GM19438 (cell line): ENCODE measurements around the gene B3GNT2.
"Not testable (repeated sequence)": the region's sequence is repeated elsewhere in the genome, so short reads cannot be mapped to it uniquely, and the experiment has no call there.

Source experiments
- ATAC-seq: cut with Tn5 transposase; IDR thresholded peaks from one replicate; pipeline ENCODE4 v1.9.1; 2021; ENCODE audit warnings: low read depth; ENCODE audit not compliant: unreplicated experiment

B3GNT2 gene

GRCh38 chr2:62195421-62196277, at the start of gene B3GNT2:
B3GNT2 (plus strand) TSS chr2:62196115; CDS start chr2:62222221, 26,106 bp downstream.
- peak; percentile 41 for ATAC-seq

- ATAC-seq, result not testable (repeated sequence)
Observed at GRCh38 chr2:62146790-62147189, 49.1 kb upstream of the B3GNT2 start.

- no peak for ATAC-seq
Observed at GRCh38 chr2:62147610-62148301, 48.2 kb upstream of the B3GNT2 start.

GRCh38 chr2:62149708-62150107, 46.2 kb upstream of the B3GNT2 start:
- no peak for ATAC-seq

GRCh38 chr2:62150597-62151305, 45.2 kb upstream of the B3GNT2 start:
- ATAC-seq, result no peak

- ATAC-seq, result no peak
Observed at GRCh38 chr2:62151306-62151638, 44.6 kb upstream of the B3GNT2 start.

GRCh38 chr2:62152000-62152399, 43.9 kb upstream of the B3GNT2 start:
- no peak for ATAC-seq

- ATAC-seq, result no peak
Observed at GRCh38 chr2:62156861-62157496, 38.9 kb upstream of the B3GNT2 start.

- ATAC-seq, result no peak
Observed at GRCh38 chr2:62158444-62159121, 37.3 kb upstream of the B3GNT2 start.

- ATAC-seq, result not testable (repeated sequence)
Observed at GRCh38 chr2:62160691-62161090, 35.2 kb upstream of the B3GNT2 start.

GRCh38 chr2:62163106-62163831, 32.6 kb upstream of the B3GNT2 start:
- ATAC-seq, result no peak

GRCh38 chr2:62163834-62164233, 32.1 kb upstream of the B3GNT2 start:
- ATAC-seq, result no peak

GRCh38 chr2:62175728-62176127, 20.2 kb upstream of the B3GNT2 start:
- ATAC-seq, result no peak

GRCh38 chr2:62176801-62177200, 19.1 kb upstream of the B3GNT2 start:
- ATAC-seq, result no peak

GRCh38 chr2:62177392-62178049, 18.4 kb upstream of the B3GNT2 start:
- ATAC-seq, result no peak

GRCh38 chr2:62178741-62179271, 17.1 kb upstream of the B3GNT2 start:
- ATAC-seq, result no peak

- ATAC-seq, result no peak
Observed at GRCh38 chr2:62180975-62181374, 14.9 kb upstream of the B3GNT2 start.

- no peak for ATAC-seq
Observed at GRCh38 chr2:62181843-62182242, 14.1 kb upstream of the B3GNT2 start.
